HPDE6-E6E7 (cell line): ENCODE data around the gene RUFY2.
"Not testable (repeated sequence)": the region's sequence is repeated elsewhere in the genome, so short reads cannot be mapped to it uniquely, and the experiment has no call there.

Source experiments
- DNase-seq: peaks from one replicate; pipeline ENCODE4 v3.0.0; 2011; ENCODE audit warnings: missing footprints; ENCODE audit errors: extremely low spot score

Gene RUFY2, protein sequence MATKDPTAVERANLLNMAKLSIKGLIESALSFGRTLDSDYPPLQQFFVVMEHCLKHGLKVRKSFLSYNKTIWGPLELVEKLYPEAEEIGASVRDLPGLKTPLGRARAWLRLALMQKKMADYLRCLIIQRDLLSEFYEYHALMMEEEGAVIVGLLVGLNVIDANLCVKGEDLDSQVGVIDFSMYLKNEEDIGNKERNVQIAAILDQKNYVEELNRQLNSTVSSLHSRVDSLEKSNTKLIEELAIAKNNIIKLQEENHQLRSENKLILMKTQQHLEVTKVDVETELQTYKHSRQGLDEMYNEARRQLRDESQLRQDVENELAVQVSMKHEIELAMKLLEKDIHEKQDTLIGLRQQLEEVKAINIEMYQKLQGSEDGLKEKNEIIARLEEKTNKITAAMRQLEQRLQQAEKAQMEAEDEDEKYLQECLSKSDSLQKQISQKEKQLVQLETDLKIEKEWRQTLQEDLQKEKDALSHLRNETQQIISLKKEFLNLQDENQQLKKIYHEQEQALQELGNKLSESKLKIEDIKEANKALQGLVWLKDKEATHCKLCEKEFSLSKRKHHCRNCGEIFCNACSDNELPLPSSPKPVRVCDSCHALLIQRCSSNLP

DNA sequence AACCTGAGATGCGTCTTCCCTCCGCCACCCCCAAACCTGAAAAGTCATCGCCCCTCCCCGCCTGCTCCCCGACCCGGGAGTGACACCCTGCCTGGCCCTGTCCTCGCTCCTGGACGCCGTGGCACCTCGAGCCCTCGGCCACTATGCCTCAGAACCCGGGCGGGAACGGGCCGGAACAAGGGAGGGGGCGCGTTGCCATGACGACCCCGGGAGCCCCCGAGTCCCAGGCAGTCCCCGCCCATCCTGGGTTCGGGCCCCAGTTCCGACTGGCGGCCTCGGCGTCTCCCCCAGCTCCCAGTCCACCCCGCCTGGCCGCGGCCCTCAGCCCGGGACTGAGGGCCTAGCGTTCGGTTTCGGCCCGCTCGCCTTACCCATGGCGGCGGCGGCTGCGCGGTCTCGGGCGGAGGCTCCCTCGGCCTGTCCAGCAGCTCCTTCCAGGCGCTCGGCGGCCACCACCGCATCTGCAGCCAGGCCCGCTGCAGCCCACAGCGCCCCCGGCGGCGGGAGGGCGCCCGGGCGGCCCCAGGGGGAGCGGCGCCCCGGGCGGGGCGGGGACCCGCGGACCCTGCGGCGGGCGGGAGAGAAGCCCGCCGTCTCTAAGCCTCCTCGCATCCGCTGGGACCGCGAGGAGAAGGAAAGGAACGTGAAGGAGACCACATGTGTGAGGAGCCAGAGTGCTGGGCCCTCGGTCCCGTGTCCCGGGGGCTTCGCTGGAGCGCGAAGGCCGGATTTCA is at the start of gene RUFY2:
Gene RUFY2 (minus strand): TSS at position 463 of the 734 bp plus-strand sequence. CDS start 88 bp downstream, at position 375.
- DNase-seq: peak; percentile 71

- DNase-seq: not testable (repeated sequence)
Measured at GRCh38 chr10:68449698-68450097, 42.6 kb upstream of the RUFY2 start.

- no peak for DNase-seq
Measured at GRCh38 chr10:68446179-68446578, 39.1 kb upstream of the RUFY2 start.

DNA sequence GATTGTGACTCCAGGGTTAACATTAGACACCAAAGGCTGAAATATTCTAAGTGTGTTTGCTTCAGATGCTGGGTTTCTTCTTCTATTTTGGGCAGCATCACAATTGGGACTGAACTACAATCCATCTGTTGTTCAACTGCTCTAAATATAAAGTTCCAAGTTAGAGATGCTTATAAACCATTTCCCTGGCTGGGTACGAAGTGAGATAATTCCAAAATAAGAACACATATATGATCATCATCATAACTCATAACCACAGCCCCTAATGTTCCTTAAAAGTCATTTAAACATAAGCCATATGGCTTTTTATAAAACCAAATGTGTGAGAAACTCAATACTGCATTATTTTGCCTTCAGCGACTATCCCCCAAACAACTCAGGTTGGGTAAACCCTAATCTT is 35.9 kb upstream of the RUFY2 start:
- DNase-seq: no peak

DNA sequence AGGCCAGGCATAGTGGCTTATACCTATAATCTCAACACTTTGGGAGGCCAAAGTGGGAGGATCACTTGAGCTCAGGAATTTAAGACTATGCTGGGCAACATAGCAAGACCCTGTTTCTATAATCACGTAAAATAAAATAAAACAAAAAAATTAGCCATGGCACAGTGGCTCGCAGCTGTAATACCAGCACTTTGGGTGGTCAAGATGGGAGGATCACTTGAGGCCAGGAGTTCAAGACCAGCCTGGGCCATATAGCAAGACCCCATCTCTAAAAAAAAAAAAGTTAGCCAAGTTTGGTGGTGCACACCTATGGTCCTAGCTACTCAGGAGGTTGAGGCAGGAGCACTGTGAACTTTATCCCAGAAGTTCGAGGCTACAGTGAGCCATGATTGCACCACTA is 33.8 kb upstream of the RUFY2 start:
- no peak for DNase-seq

- DNase-seq: no peak
Measured at GRCh38 chr10:68435803-68436202, 28.7 kb upstream of the RUFY2 start.

- peak; percentile 29 for DNase-seq
Measured at GRCh38 chr10:68434657-68435056, 27.6 kb upstream of the RUFY2 start.

GRCh38 chr10:68428396-68429104 is 21.5 kb upstream of the RUFY2 start:
- no peak for DNase-seq

- no peak for DNase-seq
Measured at GRCh38 chr10:68424454-68425014, 17.5 kb upstream of the RUFY2 start.

DNA sequence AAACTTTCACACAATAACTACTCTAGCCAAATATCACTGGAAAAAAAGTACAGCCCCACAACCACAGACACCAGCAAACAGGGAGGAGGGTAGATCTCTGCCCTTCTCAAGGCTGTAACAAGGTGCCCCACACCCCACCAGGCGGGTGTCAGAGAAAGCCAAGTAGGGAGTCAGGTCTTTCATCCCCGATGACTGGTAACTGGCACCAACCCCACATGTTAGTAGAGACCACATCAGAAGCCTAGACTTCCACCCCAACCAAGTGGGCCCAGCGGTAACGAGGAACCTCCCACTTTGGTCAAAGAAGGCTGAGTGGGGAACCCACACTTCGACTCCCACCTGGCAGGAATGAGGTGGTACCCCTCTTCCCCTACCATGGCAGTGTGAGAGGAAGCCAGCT is 16.4 kb upstream of the RUFY2 start:
- no peak for DNase-seq

- DNase-seq: no peak
Measured at GRCh38 chr10:68419376-68419775, 12.3 kb upstream of the RUFY2 start.

- DNase-seq: no peak
Measured at GRCh38 chr10:68408898-68409518, 1.9 kb upstream of the RUFY2 start.

- peak; percentile 47 for DNase-seq
Measured at GRCh38 chr10:68406111-68406814, 814 bp downstream of the RUFY2 start.

GRCh38 chr10:68403701-68404100 is 3.4 kb downstream of the RUFY2 start:
- no peak for DNase-seq

DNA sequence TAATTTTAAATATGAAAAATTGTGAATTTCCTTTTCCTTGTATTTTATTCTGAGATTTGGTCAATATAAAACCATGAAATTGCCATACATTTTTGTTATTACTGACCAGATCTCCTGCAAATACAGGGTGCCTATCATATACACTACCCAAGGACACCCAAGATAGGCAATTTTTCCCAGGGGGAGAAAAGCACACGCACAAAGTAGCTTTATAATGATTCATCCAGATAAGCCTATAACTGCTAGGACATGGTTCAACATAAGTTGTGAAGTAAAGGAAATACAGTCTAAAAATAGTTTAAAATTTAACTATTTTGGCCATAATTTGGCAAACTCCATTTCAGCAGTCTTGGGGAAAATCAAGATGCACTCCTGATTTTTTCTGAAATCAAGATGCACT is 4.8 kb downstream of the RUFY2 start:
- DNase-seq: no peak

- DNase-seq: no peak
Measured at GRCh38 chr10:68397005-68397404, 10.1 kb downstream of the RUFY2 start.

GRCh38 chr10:68385740-68386139 is 21.3 kb downstream of the RUFY2 start:
- no peak for DNase-seq

GRCh38 chr10:68371604-68372003 is 35.5 kb downstream of the RUFY2 start:
- DNase-seq: no peak

GRCh38 chr10:68367121-68367520 is 40.0 kb downstream of the RUFY2 start:
- DNase-seq: no peak

- no peak for DNase-seq
Measured at GRCh38 chr10:68366600-68366999, 40.5 kb downstream of the RUFY2 start.

- DNase-seq: no peak
Measured at GRCh38 chr10:68365611-68366010, 41.5 kb downstream of the RUFY2 start.
